Stomach (tissue), 9 donors: Measurements from ENCODE around the gene SLC29A1. TPM values are rescaled to one million over a fixed set of nuclear protein-coding genes. Genes with fewer than 3 reads are reported as not detected.
"Not testable (repeated sequence)": the region's sequence is repeated elsewhere in the genome, so short reads cannot be mapped to it uniquely, and the experiment has no call there.

Experiments
- DNase-seq, 2 donors: peaks; one replicate each; pipeline versions ENCODE4 v3.0.0 to v3.0.0-alpha.2; 2013 to 2019
- H3K27ac ChIP-seq, 5 donors: fragments of 200-600 bp in 4 of 5; sonication (generic) in 4 of 5; one replicate each; pipeline ENCODE4 v1.5.1; 2013 to 2019; ENCODE audit warnings: mild to moderate bottlenecking in 1 of 5, moderate library complexity in 1 of 5
- H3K27me3 ChIP-seq, 3 donors: fragments of 200-600 bp; sonication (generic); one replicate each; pipeline ENCODE4 v1.5.1; 2017 to 2019; ENCODE audit warnings: mixed run types in 1 of 3
- H3K36me3 ChIP-seq, 4 donors: fragments of 200-600 bp; sonication (generic); 1 replicate in 3 of 4; 2 replicates in 1 of 4; pipeline ENCODE4 v1.5.1; 2016 to 2019
- H3K4me1 ChIP-seq, 4 donors: fragments of 200-600 bp; sonication (generic); one replicate each; pipeline ENCODE4 v1.5.1; 2016 to 2019
- H3K4me3 ChIP-seq, 4 donors: fragments of 200-600 bp; sonication (generic) in 3 of 4; one replicate each; pipeline ENCODE4 v1.5.1; 2016 to 2019; ENCODE audit warnings: mild to moderate bottlenecking in 1 of 4
- H3K9me3 ChIP-seq, 4 donors: fragments of 200-600 bp; sonication (generic); one replicate each; pipeline ENCODE4 v1.5.1; 2016 to 2019
- CTCF ChIP-seq, 7 experiments: fragments of 450-650 bp in 4 of 7; fragments of 200-600 bp in 3 of 7; sonication (generic) in 3 of 7; IDR thresholded peaks; one replicate each; pipeline ENCODE4 v1.5.1; 2016 to 2019; ENCODE audit warnings: antibody characterized with exemption in 7 of 7, control low read depth in 2 of 7, mild to moderate bottlenecking in 1 of 7
- EP300 ChIP-seq: sonication (generic); formaldehyde crosslinking; IDR thresholded peaks from one replicate; pipeline ENCODE4 v1.6.1; 2017; ENCODE audit warnings: antibody characterized with exemption
- POLR2A ChIP-seq, 4 donors: fragments of 450-650 bp; IDR thresholded peaks; one replicate each; pipeline ENCODE4 v1.6.1; 2016; ENCODE audit warnings: antibody characterized with exemption in 4 of 4, control low read depth in 2 of 4, mild to moderate bottlenecking in 1 of 4, moderate library complexity in 1 of 4
- POLR2AphosphoS5 ChIP-seq, 3 donors: sonication (generic); formaldehyde crosslinking; IDR thresholded peaks; one replicate each; pipeline ENCODE4 v1.6.1; 2016; ENCODE audit warnings: antibody characterized with exemption in 3 of 3
- WGBS, 5 donors: extraction: QIAGEN DNeasy Blood & Tissue Kit in 3 of 5; methylation state at CpG; one replicate each; pipeline versions ENCODE4 v1.1.5 to v1.1.7; 2013 to 2018; 5-methylcytosine and 5-hydroxymethylcytosine counted together
- intact Hi-C: fragments of 100-400 bp; cut with DNase I; formaldehyde crosslinking; loops from one replicate; pipeline ENCODE4 v1.15.1; 2023; ENCODE audit warnings: low total_unique reads
- polyA plus RNA-seq, 3 donors: library from polyadenylated mRNA; stranded (reverse); fragments of 200-250 nt; gene quantifications; one replicate each; pipeline ENCODE4 v1.2.3, GENCODE V29; 2013
- total RNA-seq, 5 donors: library from RNA; depleted of rRNA; stranded (reverse); fragments of >200 nt; gene quantifications; one replicate each; pipeline versions ENCODE4 v1.1.0 to v1.2.3, GENCODE V29; 2014 to 2016
- donor health status: healthy with polysubstance abuse.
- donor health status: Bipolar disorder and iron deficiency.
- donor health status: healthy.

Gene SLC29A1
- total and polyA plus RNA-seq, 8 donors, result 22.6 to 217 (median 36.2) TPM

GRCh38 chr6:44194326-44194725, 29.1 kb upstream of the SLC29A1 start:
- no peak for DNase-seq
- 77 to 92% (median 82%) methylated on average over 5 of the region's 5 CpGs for WGBS, 5 donors
- no peak overlapping the region for H3K27ac ChIP-seq
- intact Hi-C loops, result no loop called here
- H3K36me3 ChIP-seq, result no peaks in the 10 kb centered on the region
- peaks cover 0 to 7% (median 0%) of the 10 kb centered on the region in 4 donors for H3K4me1 ChIP-seq
- no peaks in the 10 kb centered on the region for H3K9me3 ChIP-seq
- H3K27me3 ChIP-seq, result no peaks in the 10 kb centered on the region
- H3K4me3 ChIP-seq, result no peak overlapping the region
- no peak for TF ChIP-seq EP300
- no peak for TF ChIP-seq CTCF (IDR thresholded peaks at IDR 0.05)
- TF ChIP-seq POLR2AphosphoS5 (IDR thresholded peaks at IDR 0.05), result no peak
- TF ChIP-seq POLR2A (IDR thresholded peaks at IDR 0.05), result no peak

- intact Hi-C loops, H3K27ac ChIP-seq, H3K9me3 ChIP-seq, H3K36me3 ChIP-seq, H3K27me3 ChIP-seq, H3K4me1 ChIP-seq, H3K4me3 ChIP-seq, DNase-seq: not testable (repeated sequence)
- 87 to 90% (median 89%) methylated on average over 11 of the region's 11 CpGs for WGBS, 5 donors
Measured at GRCh38 chr6:44196351-44196750, 27.0 kb upstream of the SLC29A1 start.

GRCh38 chr6:44198684-44199083, 24.7 kb upstream of the SLC29A1 start:
- H3K27me3 ChIP-seq, result no peaks in the 10 kb centered on the region
- H3K27ac ChIP-seq, result no peak overlapping the region
- H3K36me3 ChIP-seq, result no peaks in the 10 kb centered on the region
- DNase-seq, result no peak
- no peak overlapping the region for H3K4me3 ChIP-seq
- TF ChIP-seq EP300 (no peak), CTCF (IDR thresholded peaks at IDR 0.05) (no peak), POLR2AphosphoS5 (IDR thresholded peaks at IDR 0.05) (no peak), POLR2A (IDR thresholded peaks at IDR 0.05) (no peak)
- peaks cover 0 to 6% (median 5%) of the 10 kb centered on the region in 4 donors for H3K4me1 ChIP-seq
- WGBS, 5 donors, result 65 to 91% (median 80%) methylated on average over 2 to 3 of the region's 3 CpGs
- no peaks in the 10 kb centered on the region for H3K9me3 ChIP-seq
- intact Hi-C loops, result no loop called here

DNA sequence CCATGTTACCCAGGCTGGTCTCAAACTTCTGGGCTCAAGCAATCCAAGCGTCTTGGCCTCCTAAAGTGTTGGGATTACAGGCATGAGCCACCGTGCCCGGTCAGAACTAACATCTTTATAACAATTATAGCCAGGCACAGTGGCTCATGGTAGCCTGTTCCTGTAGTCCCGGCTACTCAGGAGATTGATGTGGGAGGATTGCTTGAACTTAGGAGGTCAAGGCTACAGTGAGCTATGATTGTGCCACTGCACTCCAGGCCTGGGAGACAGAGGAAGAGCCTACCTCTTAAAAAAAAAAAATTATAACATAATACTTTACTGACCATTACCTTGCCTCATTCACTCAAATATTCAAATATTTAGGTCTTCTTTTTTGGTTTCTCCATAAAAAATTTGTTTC, 23.5 kb upstream of the SLC29A1 start:
- Histone ChIP-seq H3K9me3 (no peaks in the 10 kb centered on the region), H3K4me1 (peaks cover 0 to 10% (median 6%) of the 10 kb centered on the region in 4 donors), H3K4me3 (no peak overlapping the region), H3K27me3 (no peaks in the 10 kb centered on the region), H3K36me3 (no peaks in the 10 kb centered on the region), H3K27ac (no peak overlapping the region)
- no peak for TF ChIP-seq CTCF (IDR thresholded peaks at IDR 0.05)
- no peak for TF ChIP-seq EP300
- no peak for TF ChIP-seq POLR2AphosphoS5 (IDR thresholded peaks at IDR 0.05)
- no peak for TF ChIP-seq POLR2A (IDR thresholded peaks at IDR 0.05)
- 91 to 100% (median 93%) methylated on average over 2 to 4 of the region's 4 CpGs for WGBS, 5 donors
- DNase-seq, result no peak
- intact Hi-C loops, result no loop called here

- Histone ChIP-seq H3K9me3 (no peaks in the 10 kb centered on the region), H3K27me3 (no peaks in the 10 kb centered on the region), H3K36me3 (no peaks in the 10 kb centered on the region), H3K27ac (no peak overlapping the region), H3K4me3 (no peak overlapping the region), H3K4me1 (peaks cover 0 to 10% (median 6%) of the 10 kb centered on the region in 4 donors)
- intact Hi-C loops, result no loop called here
- 66 to 84% (median 80%) methylated on average over 3 of the region's 3 CpGs for WGBS, 5 donors
- TF ChIP-seq POLR2AphosphoS5 (IDR thresholded peaks at IDR 0.05) (no peak), CTCF (IDR thresholded peaks at IDR 0.05) (no peak), POLR2A (IDR thresholded peaks at IDR 0.05) (no peak), EP300 (no peak)
- peak; percentile 51 to 89 for DNase-seq
Measured at GRCh38 chr6:44201200-44201599, 22.2 kb upstream of the SLC29A1 start.
